Measurements from ENCODE around the gene GSAP.
"Not testable (repeated sequence)": the region's sequence is repeated elsewhere in the genome, so short reads cannot be mapped to it uniquely, and the experiment has no call there.

DNA sequence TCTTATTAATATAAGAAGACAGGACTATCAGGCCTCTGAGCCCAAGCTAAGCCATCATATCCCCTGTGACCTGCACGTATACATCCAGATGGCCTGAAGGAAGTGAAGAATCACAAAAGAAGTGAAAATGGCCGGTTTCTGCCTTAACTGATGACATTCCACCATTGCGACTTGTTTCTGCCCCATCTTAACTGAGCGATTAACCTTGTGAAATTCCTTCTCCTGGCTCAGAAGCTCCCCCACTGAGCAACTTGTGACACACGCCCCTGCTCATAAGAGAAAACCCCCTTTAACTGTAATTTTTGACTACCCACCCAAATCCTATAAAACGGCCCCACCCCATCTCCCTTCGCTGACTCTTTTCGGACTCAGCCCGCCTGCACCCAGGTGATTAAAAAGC lies 70.7 kb downstream of the GSAP start:
- TF ChIP-seq, protein P1, sequence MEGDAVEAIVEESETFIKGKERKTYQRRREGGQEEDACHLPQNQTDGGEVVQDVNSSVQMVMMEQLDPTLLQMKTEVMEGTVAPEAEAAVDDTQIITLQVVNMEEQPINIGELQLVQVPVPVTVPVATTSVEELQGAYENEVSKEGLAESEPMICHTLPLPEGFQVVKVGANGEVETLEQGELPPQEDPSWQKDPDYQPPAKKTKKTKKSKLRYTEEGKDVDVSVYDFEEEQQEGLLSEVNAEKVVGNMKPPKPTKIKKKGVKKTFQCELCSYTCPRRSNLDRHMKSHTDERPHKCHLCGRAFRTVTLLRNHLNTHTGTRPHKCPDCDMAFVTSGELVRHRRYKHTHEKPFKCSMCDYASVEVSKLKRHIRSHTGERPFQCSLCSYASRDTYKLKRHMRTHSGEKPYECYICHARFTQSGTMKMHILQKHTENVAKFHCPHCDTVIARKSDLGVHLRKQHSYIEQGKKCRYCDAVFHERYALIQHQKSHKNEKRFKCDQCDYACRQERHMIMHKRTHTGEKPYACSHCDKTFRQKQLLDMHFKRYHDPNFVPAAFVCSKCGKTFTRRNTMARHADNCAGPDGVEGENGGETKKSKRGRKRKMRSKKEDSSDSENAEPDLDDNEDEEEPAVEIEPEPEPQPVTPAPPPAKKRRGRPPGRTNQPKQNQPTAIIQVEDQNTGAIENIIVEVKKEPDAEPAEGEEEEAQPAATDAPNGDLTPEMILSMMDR (IDR thresholded peaks at IDR 0.05) = not testable (repeated sequence)
- not testable (repeated sequence) for TF ChIP-seq POLR2A (IDR thresholded peaks at IDR 0.05)
